GM23338 (cell line): ENCODE data around the gene FRMD4A. TPM values are rescaled to one million over a fixed set of nuclear protein-coding genes. Genes with fewer than 3 reads are reported as not detected.

Source experiments
- ATAC-seq: fragments of 200-7000 bp; cut with Tn5 transposase; 3 replicates; pipeline ENCODE4 v1.9.1; 2020
- DNase-seq: peaks from one replicate; pipeline ENCODE4 v3.0.0-alpha.2; 2015; ENCODE audit warnings: low spot score
- H2AFZ ChIP-seq: fragments of 200-600 bp; sonication (generic); 2 replicates; pipeline ENCODE4 v1.8.0; 2016; ENCODE audit warnings: antibody characterized with exemption, mild to moderate bottlenecking, moderate library complexity
- H3F3A ChIP-seq: fragments of 200-600 bp; sonication (generic); replicated peaks from 2 replicates; pipeline ENCODE4 v1.8.0; 2017; ENCODE audit warnings: antibody characterized with exemption, mixed run types, low read depth
- H3K27ac ChIP-seq: fragments of 200-600 bp; sonication (generic); 2 replicates; pipeline ENCODE4 v1.6.1; 2016; ENCODE audit warnings: low read depth
- H3K27me3 ChIP-seq: fragments of 200-600 bp; sonication (generic); 2 replicates; pipeline ENCODE4 v1.8.0; 2016; ENCODE audit warnings: mild to moderate bottlenecking, mixed run types, moderate library complexity; ENCODE audit not compliant: insufficient read depth
- H3K36me3 ChIP-seq: fragments of 200-600 bp; sonication (generic); 2 replicates; pipeline ENCODE4 v1.8.0; 2016; ENCODE audit warnings: mild to moderate bottlenecking; ENCODE audit not compliant: insufficient read depth
- H3K4me1 ChIP-seq: fragments of 200-600 bp; sonication (generic); 2 replicates; pipeline ENCODE4 v1.8.0; 2016; ENCODE audit warnings: mild to moderate bottlenecking, moderate library complexity; ENCODE audit not compliant: insufficient read depth
- H3K4me2 ChIP-seq: fragments of 200-600 bp; sonication (generic); 2 replicates; pipeline ENCODE4 v1.7.1; 2017; ENCODE audit warnings: mixed run types
- H3K4me3 ChIP-seq: fragments of 200-600 bp; sonication (generic); 2 replicates; pipeline ENCODE4 v1.6.1; 2016; ENCODE audit warnings: mixed run types
- H3K79me2 ChIP-seq: fragments of 200-600 bp; sonication (generic); replicated peaks from 2 replicates; pipeline ENCODE4 v1.8.0; 2017; ENCODE audit warnings: mild to moderate bottlenecking; ENCODE audit not compliant: insufficient read depth
- H3K9me2 ChIP-seq: fragments of 200-600 bp; sonication (generic); 2 replicates; pipeline ENCODE4 v1.8.0; 2017; ENCODE audit not compliant: insufficient read depth
- H4K20me1 ChIP-seq: fragments of 200-600 bp; sonication (generic); replicated peaks from 2 replicates; pipeline ENCODE4 v1.8.0; 2017; ENCODE audit warnings: mild to moderate bottlenecking; ENCODE audit not compliant: insufficient read depth
- H3K27ac Mint-ChIP-seq: 2 replicates; pipeline ENCODE4 v1.8.0; 2020; ENCODE audit warnings: inconsistent platforms, mild to moderate bottlenecking, moderate library complexity, mixed read lengths
- H3K27me3 Mint-ChIP-seq: 3 replicates; pipeline ENCODE4 v1.8.0; 2022; ENCODE audit warnings: low read depth, mild to moderate bottlenecking, moderate library complexity, mixed read lengths, inconsistent platforms; ENCODE audit not compliant: insufficient read depth, poor library complexity
- H3K36me3 Mint-ChIP-seq: 3 replicates; pipeline ENCODE4 v1.8.0; 2021; ENCODE audit warnings: low read depth, mild to moderate bottlenecking, inconsistent platforms, moderate library complexity, mixed read lengths
- H3K4me1 Mint-ChIP-seq: 3 replicates; pipeline ENCODE4 v1.8.0; 2020; ENCODE audit warnings: mild to moderate bottlenecking, inconsistent platforms, mixed read lengths
- H3K4me3 Mint-ChIP-seq: 3 replicates; pipeline ENCODE4 v1.8.0; 2021; ENCODE audit warnings: moderate library complexity, mild to moderate bottlenecking, inconsistent platforms, mixed read lengths
- H3K9me3 Mint-ChIP-seq: 3 replicates; pipeline ENCODE4 v1.8.0; 2020; ENCODE audit warnings: moderate library complexity, mild to moderate bottlenecking, inconsistent platforms, mixed read lengths
- EZH2 ChIP-seq: fragments of 200-600 bp; sonication (generic); IDR thresholded peaks from one replicate; pipeline ENCODE4 v1.8.0; 2017; ENCODE audit warnings: antibody characterized with exemption, mild to moderate bottlenecking, low read depth; ENCODE audit not compliant: unreplicated experiment
- EZH2phosphoT487 ChIP-seq: fragments of 200-600 bp; sonication (generic); IDR thresholded peaks from one replicate; pipeline ENCODE4 v1.8.1; 2018; ENCODE audit warnings: antibody characterized with exemption; ENCODE audit not compliant: unreplicated experiment
- JUNB ChIP-seq: IDR thresholded peaks from one replicate; pipeline ENCODE4 v1.6.1; 2016; ENCODE audit warnings: antibody characterized with exemption; ENCODE audit not compliant: unreplicated experiment
- NANOG ChIP-seq: IDR thresholded peaks from 2 replicates; pipeline ENCODE4 v1.6.1; 2016; ENCODE audit warnings: antibody characterized with exemption, borderline replicate concordance
- STAT1 ChIP-seq: IDR thresholded peaks from one replicate; pipeline ENCODE4 v1.6.1; 2016; ENCODE audit warnings: antibody characterized with exemption; ENCODE audit not compliant: unreplicated experiment
- ZNF114 ChIP-seq: fragments of 250-450 bp; sonication (Bioruptor Pico); IDR thresholded peaks from 2 replicates; pipeline ENCODE4 v1.5.0; 2020; ENCODE audit warnings: mild to moderate bottlenecking, moderate library complexity
- ZNF331 ChIP-seq: fragments of 250-450 bp; sonication (Bioruptor Pico); IDR thresholded peaks from 2 replicates; pipeline ENCODE4 v1.5.0; 2020; ENCODE audit warnings: low read depth, mild to moderate bottlenecking, moderate library complexity
- polyA plus RNA-seq: library from polyadenylated mRNA; unstranded; fragments of >200 nt; fragmentation: Nextera tagmentation; extraction: Ambion mirVana; gene quantifications from 2 replicates; pipeline ENCODE4 v1.2.1, GENCODE V29; 2016
- total RNA-seq: library from RNA; depleted of rRNA; stranded (reverse); fragments of >200 nt; shearing (Covaris generic); gene quantifications from 2 replicates; pipeline ENCODE4 v1.2.3, GENCODE V29; 2014
- TF ChIP-seq, protein P1 (sequence below), 2 experiments: fragments of 200-600 bp in 1 of 2; sonication (generic) in 1 of 2; conservative IDR thresholded peaks; 2 replicates each; pipeline versions ENCODE4 v1.5.1 to v1.6.1; 2016 to 2017; ENCODE audit warnings: antibody characterized with exemption in 2 of 2, low read depth in 2 of 2, mild to moderate bottlenecking in 2 of 2, moderate library complexity in 1 of 2
- TF ChIP-seq, protein P2 (sequence below): fragments of 250-450 bp; sonication (Bioruptor Pico); IDR thresholded peaks from 2 replicates; pipeline ENCODE4 v1.5.0; 2020; ENCODE audit warnings: mild to moderate bottlenecking, moderate library complexity
- TF ChIP-seq, protein P3 (sequence below): IDR thresholded peaks from 2 replicates; pipeline ENCODE4 v1.6.1; 2016; ENCODE audit warnings: antibody characterized with exemption
- TF ChIP-seq, protein P4 (sequence below): IDR thresholded peaks from one replicate; pipeline ENCODE4 v1.6.1; 2018; ENCODE audit warnings: antibody characterized with exemption; ENCODE audit not compliant: unreplicated experiment

The FRMD4A gene
- total and polyA plus RNA-seq, 2 experiments from 2014 or later, result 14.0 to 20.1 TPM

DNA sequence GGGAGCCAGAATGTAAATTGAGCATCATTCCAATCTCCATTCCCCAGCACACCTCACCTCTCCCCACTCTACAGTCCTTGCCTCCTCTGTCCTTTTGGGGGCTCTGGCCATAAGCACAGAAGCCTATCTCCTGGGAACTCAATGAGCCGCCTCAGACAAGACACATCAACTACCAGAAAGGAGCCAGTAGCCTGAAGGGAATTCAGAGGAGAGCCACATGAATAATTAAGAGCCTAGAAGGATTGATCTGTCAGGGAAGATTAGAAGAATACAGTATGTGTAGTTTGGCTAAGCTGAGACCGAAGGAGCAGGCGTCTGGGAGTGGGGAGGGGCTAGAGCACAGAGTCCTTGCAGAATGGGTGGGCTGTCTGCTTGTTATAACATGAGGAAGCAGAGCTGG lies 31.2 kb downstream of the FRMD4A start (continued):
- TF ChIP-seq, protein P1, sequence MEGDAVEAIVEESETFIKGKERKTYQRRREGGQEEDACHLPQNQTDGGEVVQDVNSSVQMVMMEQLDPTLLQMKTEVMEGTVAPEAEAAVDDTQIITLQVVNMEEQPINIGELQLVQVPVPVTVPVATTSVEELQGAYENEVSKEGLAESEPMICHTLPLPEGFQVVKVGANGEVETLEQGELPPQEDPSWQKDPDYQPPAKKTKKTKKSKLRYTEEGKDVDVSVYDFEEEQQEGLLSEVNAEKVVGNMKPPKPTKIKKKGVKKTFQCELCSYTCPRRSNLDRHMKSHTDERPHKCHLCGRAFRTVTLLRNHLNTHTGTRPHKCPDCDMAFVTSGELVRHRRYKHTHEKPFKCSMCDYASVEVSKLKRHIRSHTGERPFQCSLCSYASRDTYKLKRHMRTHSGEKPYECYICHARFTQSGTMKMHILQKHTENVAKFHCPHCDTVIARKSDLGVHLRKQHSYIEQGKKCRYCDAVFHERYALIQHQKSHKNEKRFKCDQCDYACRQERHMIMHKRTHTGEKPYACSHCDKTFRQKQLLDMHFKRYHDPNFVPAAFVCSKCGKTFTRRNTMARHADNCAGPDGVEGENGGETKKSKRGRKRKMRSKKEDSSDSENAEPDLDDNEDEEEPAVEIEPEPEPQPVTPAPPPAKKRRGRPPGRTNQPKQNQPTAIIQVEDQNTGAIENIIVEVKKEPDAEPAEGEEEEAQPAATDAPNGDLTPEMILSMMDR (conservative IDR thresholded peaks at IDR 0.05; ENCODE audit: low read depth in 2 of 2), result no peak
- TF ChIP-seq ZNF114 (CRISPR knock-in tag), result no peak
- no peak for TF ChIP-seq EZH2
- TF ChIP-seq EZH2phosphoT487, result no peak
- no peak for TF ChIP-seq ZNF331 (CRISPR knock-in tag)
- no peak for TF ChIP-seq STAT1
- no peak for TF ChIP-seq JUNB

DNA sequence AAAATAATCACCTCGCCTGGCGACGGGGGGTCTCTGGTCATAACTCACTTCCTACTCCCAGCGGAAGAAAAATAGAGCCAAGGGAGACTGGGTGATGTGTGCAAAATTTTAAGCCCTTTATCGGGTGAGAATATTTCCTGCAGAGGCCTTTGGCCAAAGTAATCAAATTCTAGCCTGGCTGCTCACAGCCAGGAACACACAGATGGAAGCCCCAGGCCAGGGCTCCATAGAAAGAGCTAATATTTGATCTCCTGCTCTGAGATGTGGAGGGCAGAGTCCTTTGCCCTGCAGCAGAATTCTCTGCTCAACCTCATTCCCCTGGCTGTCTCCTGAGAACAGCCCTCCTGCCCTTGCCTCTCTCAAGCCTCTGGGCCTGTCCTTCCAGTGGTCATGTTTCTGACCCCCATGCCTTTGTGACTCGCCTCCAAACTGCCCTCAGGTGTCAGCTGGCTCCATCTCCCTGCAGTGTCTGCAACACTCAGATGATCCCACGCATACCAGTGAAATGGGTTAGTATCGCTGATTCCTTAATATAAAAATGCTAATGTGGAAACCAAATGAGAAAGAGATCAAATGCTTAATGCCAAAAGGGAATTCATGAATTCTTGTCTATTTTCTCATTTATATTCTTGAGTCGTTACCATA lies 34.5 kb downstream of the FRMD4A start:
- Mint-ChIP-seq H3K9me3 (peaks cover 8% of the 10 kb centered on the region; the same call in 2 of the 3 replicates), H3K27ac (no peak overlapping the region), H3K27me3 (peaks cover 3% of the 10 kb centered on the region), H3K4me3 (no peak overlapping the region), H3K4me1 (peaks cover 8% of the 10 kb centered on the region), H3K36me3 (peaks cover 10% of the 10 kb centered on the region; the same call in 2 of the 3 replicates)
- Histone ChIP-seq H4K20me1 (no peaks in the 10 kb centered on the region), H3K4me3 (no peak overlapping the region), H3K27ac (no peak overlapping the region), H3F3A (no peaks in the 10 kb centered on the region), H3K36me3 (peaks cover 6% of the 10 kb centered on the region; the same call in 1 of the 2 replicates), H3K4me2 (no peak overlapping the region), H2AFZ (no peak overlapping the region), H3K79me2 (no peaks in the 10 kb centered on the region), H3K9me2 (no peaks in the 10 kb centered on the region), H3K27me3 (no peaks in the 10 kb centered on the region), H3K4me1 (no peaks in the 10 kb centered on the region)
- DNase-seq (no peak), ATAC-seq (no peak)
- TF ChIP-seq JUNB, result no peak
- TF ChIP-seq, protein P2, sequence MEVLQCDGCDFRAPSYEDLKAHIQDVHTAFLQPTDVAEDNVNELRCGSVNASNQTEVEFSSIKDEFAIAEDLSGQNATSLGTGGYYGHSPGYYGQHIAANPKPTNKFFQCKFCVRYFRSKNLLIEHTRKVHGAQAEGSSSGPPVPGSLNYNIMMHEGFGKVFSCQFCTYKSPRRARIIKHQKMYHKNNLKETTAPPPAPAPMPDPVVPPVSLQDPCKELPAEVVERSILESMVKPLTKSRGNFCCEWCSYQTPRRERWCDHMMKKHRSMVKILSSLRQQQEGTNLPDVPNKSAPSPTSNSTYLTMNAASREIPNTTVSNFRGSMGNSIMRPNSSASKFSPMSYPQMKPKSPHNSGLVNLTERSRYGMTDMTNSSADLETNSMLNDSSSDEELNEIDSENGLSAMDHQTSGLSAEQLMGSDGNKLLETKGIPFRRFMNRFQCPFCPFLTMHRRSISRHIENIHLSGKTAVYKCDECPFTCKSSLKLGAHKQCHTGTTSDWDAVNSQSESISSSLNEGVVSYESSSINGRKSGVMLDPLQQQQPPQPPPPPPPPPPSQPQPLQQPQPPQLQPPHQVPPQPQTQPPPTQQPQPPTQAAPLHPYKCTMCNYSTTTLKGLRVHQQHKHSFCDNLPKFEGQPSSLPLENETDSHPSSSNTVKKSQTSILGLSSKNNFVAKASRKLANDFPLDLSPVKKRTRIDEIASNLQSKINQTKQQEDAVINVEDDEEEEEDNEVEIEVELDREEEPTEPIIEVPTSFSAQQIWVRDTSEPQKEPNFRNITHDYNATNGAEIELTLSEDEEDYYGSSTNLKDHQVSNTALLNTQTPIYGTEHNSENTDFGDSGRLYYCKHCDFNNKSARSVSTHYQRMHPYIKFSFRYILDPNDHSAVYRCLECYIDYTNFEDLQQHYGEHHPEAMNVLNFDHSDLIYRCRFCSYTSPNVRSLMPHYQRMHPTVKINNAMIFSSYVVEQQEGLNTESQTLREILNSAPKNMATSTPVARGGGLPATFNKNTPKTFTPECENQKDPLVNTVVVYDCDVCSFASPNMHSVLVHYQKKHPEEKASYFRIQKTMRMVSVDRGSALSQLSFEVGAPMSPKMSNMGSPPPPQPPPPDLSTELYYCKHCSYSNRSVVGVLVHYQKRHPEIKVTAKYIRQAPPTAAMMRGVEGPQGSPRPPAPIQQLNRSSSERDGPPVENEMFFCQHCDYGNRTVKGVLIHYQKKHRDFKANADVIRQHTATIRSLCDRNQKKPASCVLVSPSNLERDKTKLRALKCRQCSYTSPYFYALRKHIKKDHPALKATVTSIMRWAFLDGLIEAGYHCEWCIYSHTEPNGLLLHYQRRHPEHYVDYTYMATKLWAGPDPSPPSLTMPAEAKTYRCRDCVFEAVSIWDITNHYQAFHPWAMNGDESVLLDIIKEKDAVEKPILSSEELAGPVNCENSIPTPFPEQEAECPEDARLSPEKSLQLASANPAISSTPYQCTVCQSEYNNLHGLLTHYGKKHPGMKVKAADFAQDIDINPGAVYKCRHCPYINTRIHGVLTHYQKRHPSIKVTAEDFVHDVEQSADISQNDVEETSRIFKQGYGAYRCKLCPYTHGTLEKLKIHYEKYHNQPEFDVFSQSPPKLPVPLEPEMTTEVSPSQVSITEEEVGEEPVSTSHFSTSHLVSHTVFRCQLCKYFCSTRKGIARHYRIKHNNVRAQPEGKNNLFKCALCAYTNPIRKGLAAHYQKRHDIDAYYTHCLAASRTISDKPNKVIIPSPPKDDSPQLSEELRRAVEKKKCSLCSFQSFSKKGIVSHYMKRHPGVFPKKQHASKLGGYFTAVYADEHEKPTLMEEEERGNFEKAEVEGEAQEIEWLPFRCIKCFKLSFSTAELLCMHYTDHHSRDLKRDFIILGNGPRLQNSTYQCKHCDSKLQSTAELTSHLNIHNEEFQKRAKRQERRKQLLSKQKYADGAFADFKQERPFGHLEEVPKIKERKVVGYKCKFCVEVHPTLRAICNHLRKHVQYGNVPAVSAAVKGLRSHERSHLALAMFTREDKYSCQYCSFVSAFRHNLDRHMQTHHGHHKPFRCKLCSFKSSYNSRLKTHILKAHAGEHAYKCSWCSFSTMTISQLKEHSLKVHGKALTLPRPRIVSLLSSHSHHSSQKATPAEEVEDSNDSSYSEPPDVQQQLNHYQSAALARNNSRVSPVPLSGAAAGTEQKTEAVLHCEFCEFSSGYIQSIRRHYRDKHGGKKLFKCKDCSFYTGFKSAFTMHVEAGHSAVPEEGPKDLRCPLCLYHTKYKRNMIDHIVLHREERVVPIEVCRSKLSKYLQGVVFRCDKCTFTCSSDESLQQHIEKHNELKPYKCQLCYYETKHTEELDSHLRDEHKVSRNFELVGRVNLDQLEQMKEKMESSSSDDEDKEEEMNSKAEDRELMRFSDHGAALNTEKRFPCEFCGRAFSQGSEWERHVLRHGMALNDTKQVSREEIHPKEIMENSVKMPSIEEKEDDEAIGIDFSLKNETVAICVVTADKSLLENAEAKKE, result no peak
- no peak for TF ChIP-seq NANOG
- TF ChIP-seq, protein P3, sequence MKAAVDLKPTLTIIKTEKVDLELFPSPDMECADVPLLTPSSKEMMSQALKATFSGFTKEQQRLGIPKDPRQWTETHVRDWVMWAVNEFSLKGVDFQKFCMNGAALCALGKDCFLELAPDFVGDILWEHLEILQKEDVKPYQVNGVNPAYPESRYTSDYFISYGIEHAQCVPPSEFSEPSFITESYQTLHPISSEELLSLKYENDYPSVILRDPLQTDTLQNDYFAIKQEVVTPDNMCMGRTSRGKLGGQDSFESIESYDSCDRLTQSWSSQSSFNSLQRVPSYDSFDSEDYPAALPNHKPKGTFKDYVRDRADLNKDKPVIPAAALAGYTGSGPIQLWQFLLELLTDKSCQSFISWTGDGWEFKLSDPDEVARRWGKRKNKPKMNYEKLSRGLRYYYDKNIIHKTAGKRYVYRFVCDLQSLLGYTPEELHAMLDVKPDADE, result no peak
- no peak for TF ChIP-seq EZH2phosphoT487
- TF ChIP-seq STAT1, result no peak
- no peak for TF ChIP-seq ZNF114 (CRISPR knock-in tag)
- TF ChIP-seq, protein P4, sequence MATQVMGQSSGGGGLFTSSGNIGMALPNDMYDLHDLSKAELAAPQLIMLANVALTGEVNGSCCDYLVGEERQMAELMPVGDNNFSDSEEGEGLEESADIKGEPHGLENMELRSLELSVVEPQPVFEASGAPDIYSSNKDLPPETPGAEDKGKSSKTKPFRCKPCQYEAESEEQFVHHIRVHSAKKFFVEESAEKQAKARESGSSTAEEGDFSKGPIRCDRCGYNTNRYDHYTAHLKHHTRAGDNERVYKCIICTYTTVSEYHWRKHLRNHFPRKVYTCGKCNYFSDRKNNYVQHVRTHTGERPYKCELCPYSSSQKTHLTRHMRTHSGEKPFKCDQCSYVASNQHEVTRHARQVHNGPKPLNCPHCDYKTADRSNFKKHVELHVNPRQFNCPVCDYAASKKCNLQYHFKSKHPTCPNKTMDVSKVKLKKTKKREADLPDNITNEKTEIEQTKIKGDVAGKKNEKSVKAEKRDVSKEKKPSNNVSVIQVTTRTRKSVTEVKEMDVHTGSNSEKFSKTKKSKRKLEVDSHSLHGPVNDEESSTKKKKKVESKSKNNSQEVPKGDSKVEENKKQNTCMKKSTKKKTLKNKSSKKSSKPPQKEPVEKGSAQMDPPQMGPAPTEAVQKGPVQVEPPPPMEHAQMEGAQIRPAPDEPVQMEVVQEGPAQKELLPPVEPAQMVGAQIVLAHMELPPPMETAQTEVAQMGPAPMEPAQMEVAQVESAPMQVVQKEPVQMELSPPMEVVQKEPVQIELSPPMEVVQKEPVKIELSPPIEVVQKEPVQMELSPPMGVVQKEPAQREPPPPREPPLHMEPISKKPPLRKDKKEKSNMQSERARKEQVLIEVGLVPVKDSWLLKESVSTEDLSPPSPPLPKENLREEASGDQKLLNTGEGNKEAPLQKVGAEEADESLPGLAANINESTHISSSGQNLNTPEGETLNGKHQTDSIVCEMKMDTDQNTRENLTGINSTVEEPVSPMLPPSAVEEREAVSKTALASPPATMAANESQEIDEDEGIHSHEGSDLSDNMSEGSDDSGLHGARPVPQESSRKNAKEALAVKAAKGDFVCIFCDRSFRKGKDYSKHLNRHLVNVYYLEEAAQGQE, result no peak
- no peak for TF ChIP-seq ZNF331 (CRISPR knock-in tag)
